Thymus (tissue), 11 donors: Measurements from ENCODE around the gene PPA1. TPM values are rescaled to one million over a fixed set of nuclear protein-coding genes. Genes with fewer than 3 reads are reported as not detected.
"Not testable (repeated sequence)": the region's sequence is repeated elsewhere in the genome, so short reads cannot be mapped to it uniquely, and the experiment has no call there.

Source experiments
- DNase-seq, 9 donors: peaks; one replicate each; pipeline ENCODE4 v3.0.0-alpha.2; 2013; ENCODE audit warnings: low spot score in 9 of 9, low read depth in 6 of 9, missing footprints in 1 of 9
- H3K27ac ChIP-seq, 2 donors: one replicate each; pipeline ENCODE4 v1.5.1; 2013; ENCODE audit warnings: control low read depth in 1 of 2, low read depth in 1 of 2, low read length in 1 of 2, mild to moderate bottlenecking in 1 of 2, moderate library complexity in 1 of 2
- H3K27me3 ChIP-seq, 2 donors: one replicate each; pipeline ENCODE4 v1.5.1; 2013; ENCODE audit warnings: low read length in 1 of 2; ENCODE audit not compliant: control insufficient read depth in 2 of 2, insufficient read depth in 1 of 2
- H3K36me3 ChIP-seq, 2 donors: one replicate each; pipeline ENCODE4 v1.5.1; 2013; ENCODE audit warnings: low read length in 1 of 2, mild to moderate bottlenecking in 1 of 2, moderate library complexity in 1 of 2; ENCODE audit not compliant: control insufficient read depth in 2 of 2, insufficient read depth in 2 of 2
- H3K4me1 ChIP-seq, 2 donors: one replicate each; pipeline ENCODE4 v1.5.1; 2013; ENCODE audit warnings: low read length in 2 of 2; ENCODE audit not compliant: control insufficient read depth in 2 of 2, insufficient read depth in 2 of 2
- H3K4me3 ChIP-seq, 2 donors: one replicate each; pipeline ENCODE4 v1.5.1; 2013; ENCODE audit warnings: low read length in 2 of 2, control low read depth in 1 of 2, mild to moderate bottlenecking in 1 of 2
- H3K9me3 ChIP-seq, 2 donors: one replicate each; pipeline ENCODE4 v1.5.1; 2013; ENCODE audit warnings: low read length in 1 of 2, mild to moderate bottlenecking in 1 of 2; ENCODE audit not compliant: control insufficient read depth in 2 of 2, insufficient read depth in 1 of 2
- WGBS: extraction: QIAGEN DNeasy Blood & Tissue Kit; methylation state at CpG from one replicate; pipeline ENCODE4 v1.1.7; 2013; 5-methylcytosine and 5-hydroxymethylcytosine counted together
- polyA plus RNA-seq: library from polyadenylated mRNA; stranded (reverse); fragments of 200-250 nt; gene quantifications from one replicate; pipeline ENCODE4 v1.2.3, GENCODE V29; 2013
- total RNA-seq: library from RNA; stranded (reverse); fragments of 120-200 nt; gene quantifications from one replicate; pipeline ENCODE4 v1.2.4, GENCODE V29; 2013
- donor health status: healthy.

PPA1 gene
- total and polyA plus RNA-seq, 2 donors, result 150 to 199 TPM

DNA sequence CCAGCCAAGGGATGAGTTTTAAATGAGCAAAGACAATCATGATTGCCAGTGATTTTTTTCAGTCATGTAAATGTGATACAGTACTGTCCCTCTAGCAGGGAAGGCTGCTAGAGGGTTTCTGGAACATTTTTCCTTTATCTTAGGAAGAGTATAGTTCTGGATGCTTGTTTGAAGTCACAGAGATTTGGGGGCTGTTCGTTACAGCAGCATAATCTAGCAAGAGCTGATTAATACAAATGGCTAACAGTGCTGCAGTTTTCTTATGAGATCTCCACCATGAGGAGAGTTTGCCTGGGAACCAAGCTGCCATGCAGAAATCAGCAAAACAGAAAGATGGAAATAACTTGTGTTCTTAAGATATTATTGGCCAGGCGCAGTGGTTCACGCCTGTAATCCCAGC, 7.9 kb upstream of the PPA1 start:
- 97% methylated on average over 3 of the region's 3 CpGs for WGBS
- Histone ChIP-seq H3K36me3 (no peaks in the 10 kb centered on the region), H3K27ac (no peak overlapping the region), H3K4me1 (no peaks in the 10 kb centered on the region), H3K27me3 (peaks cover 2 to 13% of the 10 kb centered on the region in 2 donors), H3K4me3 (no peak overlapping the region), H3K9me3 (peaks cover 0 to 18% of the 10 kb centered on the region in 2 donors)
- DNase-seq, result no peak

DNA sequence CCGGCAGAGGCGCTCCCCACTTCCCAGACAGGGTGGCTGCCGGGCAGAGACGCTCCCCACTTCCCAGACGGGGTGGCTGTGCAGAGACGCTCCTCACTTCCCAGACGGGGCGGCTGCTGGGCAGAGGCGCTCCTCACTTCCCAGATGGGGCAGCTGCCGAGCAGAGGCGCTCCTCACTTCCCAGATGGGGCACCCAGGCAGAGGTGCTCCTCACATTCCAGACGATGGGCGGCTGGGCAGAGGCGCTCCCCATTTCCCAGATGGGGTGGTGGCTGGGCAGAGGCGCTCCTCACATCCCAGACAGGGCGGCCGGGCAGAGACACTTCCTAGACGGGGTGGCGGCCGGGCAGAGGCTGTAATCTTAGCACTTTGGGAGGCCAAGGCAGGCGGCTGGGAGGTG, 6.8 kb upstream of the PPA1 start:
- H3K27me3 ChIP-seq, H3K4me1 ChIP-seq, H3K36me3 ChIP-seq, H3K4me3 ChIP-seq, DNase-seq, H3K27ac ChIP-seq: not testable (repeated sequence)
- WGBS, result 93% methylated on average over 21 of the region's 21 CpGs
- peaks cover 0 to 18% of the 10 kb centered on the region in 2 donors for H3K9me3 ChIP-seq

DNA sequence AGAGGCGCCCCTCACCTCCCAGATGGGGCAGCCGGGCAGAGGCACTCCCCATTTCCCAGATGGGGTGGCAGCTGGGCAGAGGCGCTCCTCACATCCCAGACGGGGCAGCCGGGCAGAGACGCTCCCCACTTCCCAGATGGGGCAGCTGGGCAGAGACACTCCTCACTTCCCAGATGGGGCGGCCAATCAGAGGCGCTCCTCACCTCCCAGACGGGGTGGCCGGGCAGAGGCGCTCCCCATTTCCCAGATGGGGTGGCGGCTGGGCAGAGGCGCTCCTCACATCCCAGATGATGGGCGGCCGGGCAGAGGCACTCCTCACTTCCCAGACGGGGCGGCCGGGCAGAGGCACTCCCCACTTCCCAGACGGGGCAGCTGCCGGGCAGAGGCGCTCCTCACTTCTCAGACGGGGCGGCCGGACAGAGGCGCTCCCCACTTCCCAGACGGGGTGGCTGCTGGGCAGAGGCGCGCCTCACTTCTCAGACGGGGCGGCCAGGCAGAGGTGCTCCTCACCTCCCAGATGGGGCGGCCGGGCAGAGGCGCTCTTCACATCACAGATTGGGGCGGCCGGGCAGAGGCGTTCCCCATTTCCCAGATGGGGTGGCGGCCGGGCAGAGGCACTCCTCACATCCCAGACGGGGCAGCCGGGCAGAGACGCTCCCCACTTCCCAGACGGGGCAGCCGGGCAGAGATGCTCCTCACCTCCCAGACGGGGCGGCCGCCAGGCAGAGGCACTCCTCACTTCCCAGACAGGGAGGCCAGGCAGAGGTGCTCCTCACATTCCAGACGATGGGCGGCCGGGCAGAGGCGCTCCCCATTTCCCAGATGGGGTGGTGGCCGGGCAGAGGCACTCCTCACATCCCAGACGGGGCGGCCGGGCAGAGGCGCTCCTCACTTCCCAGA, 6.1 kb upstream of the PPA1 start:
- not testable (repeated sequence) for H3K36me3 ChIP-seq, DNase-seq
- WGBS, result 96% methylated on average over 55 of the region's 55 CpGs

DNA sequence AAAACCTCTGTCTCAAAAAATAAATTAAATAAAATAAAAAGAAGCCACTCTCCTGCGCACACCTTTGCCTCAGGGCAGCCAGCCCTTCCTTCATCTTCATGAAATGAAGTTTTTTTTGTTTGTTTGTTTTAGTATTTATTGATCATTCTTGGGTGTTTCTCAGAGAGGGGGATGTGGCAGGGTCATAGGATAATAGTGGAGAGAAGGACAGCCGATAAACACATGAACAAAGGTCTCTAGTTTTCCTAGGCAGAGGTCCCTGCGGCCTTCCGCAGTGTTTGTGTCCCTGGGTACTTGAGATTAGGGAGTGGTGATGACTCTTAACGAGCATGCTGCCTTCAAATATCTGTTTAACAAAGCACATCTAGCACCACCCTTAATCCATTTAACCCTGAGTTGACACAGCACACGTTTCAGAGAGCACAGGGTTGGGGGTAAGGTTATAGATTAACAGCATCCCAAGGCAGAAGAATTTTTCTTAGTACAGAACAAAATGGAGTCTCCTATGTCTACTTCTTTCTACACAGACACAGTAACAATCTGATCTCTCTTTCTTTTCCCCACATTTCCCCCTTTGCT, 4.8 kb upstream of the PPA1 start:
- not testable (repeated sequence) for H3K36me3 ChIP-seq, H3K4me1 ChIP-seq, DNase-seq, H3K4me3 ChIP-seq, H3K27me3 ChIP-seq, H3K27ac ChIP-seq
- H3K9me3 ChIP-seq, result peaks cover 0 to 18% of the 10 kb centered on the region in 2 donors
- 95% methylated on average over 6 of the region's 6 CpGs for WGBS

More for the DNA sequence above, 6.1 kb upstream of the PPA1 start:
- not testable (repeated sequence) for H3K4me3 ChIP-seq, H3K27me3 ChIP-seq, H3K4me1 ChIP-seq, H3K27ac ChIP-seq
- H3K9me3 ChIP-seq, result peaks cover 0 to 18% of the 10 kb centered on the region in 2 donors

DNA sequence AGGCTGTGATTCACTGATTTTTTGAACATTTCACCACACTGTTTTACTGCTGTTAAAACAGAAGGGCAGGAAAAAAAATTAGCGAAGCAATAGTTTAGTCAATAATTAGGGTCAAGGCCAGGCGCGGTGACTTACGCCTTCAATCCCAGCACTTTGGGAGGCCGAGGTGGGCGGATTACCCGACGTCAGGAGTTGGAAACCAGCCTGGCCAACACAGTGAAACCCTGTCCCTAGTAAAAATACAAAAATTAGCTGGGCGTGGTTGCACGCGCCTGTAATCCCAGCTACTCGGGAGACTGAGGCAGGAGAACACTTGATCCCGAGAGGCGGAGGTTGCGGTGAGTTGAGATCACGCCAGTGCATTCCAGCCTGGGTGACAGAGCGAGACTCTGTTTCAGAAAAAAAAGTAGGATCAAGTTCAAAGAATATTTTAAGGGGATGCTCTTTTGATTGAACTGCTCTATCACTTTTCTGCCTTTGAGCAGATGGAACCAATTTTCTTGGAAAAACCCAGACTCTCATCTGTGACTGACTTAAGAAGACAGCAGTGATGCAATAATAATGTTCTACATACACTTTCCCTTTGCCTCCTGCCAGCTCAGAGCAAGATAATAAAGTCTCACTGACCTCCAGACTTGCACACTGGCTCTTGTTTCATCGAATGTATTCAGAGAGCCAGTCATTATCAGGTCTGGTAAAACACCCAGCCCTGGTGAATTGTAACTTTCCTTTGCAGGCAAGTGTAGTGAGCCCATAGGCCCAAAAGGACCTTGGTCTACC, 1.6 kb upstream of the PPA1 start:
- Histone ChIP-seq H3K36me3 (no peaks in the 10 kb centered on the region), H3K4me1 (peaks cover 6 to 13% of the 10 kb centered on the region in 2 donors), H3K4me3 (no peak overlapping the region), H3K27me3 (no peaks in the 10 kb centered on the region), H3K9me3 (peaks cover 0 to 11% of the 10 kb centered on the region in 2 donors), H3K27ac (no peak overlapping the region)
- WGBS, result 91% methylated on average over 18 of the region's 18 CpGs
- DNase-seq, result peak in 1 of 9 donors; percentile 7

DNA sequence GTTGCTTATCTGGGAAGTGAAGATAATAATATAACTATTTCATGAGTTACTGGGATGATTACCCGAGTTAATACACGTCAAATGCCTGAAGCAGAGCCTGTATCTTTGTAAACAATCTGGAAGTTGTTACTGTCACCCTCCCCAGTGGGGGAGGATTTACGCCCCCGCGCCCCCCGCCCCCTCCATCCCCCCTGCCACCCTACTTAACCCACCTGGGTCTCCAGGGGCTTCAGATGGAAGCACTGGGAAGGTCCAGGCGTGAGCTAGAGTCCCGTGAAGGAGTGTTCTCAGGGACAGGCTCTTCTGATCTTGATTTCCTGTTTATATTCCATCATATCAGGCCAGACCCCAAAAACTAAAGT, 691 bp upstream of the PPA1 start:
- Histone ChIP-seq H3K9me3 (peaks cover 0 to 2% of the 10 kb centered on the region in 2 donors), H3K36me3 (peaks cover 0 to 3% of the 10 kb centered on the region in 2 donors), H3K27ac (peak overlapping the region in 1 of 2 donors; percentile 61), H3K27me3 (no peaks in the 10 kb centered on the region), H3K4me3 (peak overlapping the region; percentile 58 to 79), H3K4me1 (peaks cover 6 to 13% of the 10 kb centered on the region in 2 donors)
- WGBS, result 36% methylated on average over 8 of the region's 8 CpGs
- DNase-seq, result no peak

DNA sequence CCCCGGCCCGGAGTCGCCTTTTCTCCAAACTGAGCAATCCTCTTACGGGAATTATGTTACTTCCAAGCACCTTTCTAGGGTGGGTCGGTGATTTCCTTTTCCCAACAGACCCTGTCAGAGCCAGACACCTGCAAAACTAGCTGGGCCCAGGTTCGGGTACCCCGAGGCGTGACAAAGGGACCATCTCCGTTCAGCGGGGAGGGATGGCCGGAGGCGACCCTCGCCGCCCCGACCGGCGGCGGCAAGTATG, 445 bp downstream of the PPA1 start:
- Histone ChIP-seq H3K4me1 (peaks cover 6 to 13% of the 10 kb centered on the region in 2 donors), H3K27ac (peak overlapping the region; percentile 10 to 64), H3K9me3 (no peaks in the 10 kb centered on the region), H3K36me3 (peaks cover 0 to 6% of the 10 kb centered on the region in 2 donors), H3K4me3 (peak overlapping the region; percentile 77 to 79), H3K27me3 (no peaks in the 10 kb centered on the region)
- under 1% methylated on average over 18 of the region's 18 CpGs for WGBS
- peak in 2 of 9 donors; percentile 4 to 16 for DNase-seq

DNA sequence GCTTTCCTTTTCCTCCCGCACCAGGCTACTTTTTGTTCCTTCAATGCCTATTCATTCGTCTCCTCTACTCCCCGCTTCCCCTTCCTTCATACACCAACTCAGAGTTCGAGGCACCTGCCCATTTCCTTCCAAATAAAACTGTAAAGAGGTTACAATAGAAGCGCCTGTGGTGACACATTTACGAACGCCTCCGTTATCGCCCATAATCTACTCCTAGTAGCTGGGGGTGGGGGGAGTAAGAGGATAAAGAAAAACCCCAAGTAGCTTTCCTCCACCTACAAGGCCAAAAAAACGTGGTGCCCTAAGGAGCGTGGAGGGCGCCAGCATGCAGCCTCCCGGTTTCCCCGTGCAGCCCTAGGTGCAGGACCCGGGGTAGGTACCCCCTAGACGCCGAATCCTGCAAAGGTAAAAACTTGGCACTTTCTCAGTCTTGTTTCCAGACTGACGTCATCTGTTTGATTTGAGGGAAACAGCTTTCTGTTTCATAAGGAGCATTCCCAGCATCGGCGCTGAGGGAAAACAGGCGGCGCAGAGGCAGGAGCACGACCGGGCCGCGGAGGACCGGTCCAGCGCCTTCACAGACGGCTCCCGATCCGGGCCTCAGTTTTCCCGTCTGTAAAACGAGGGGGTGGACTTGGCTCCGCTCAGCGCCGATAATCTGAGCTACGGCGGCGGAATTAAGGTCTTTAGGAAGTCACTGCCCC, 922 bp downstream of the PPA1 start:
- Histone ChIP-seq H3K4me3 (peak overlapping the region; percentile 77 to 79), H3K9me3 (no peaks in the 10 kb centered on the region), H3K36me3 (peaks cover 0 to 6% of the 10 kb centered on the region in 2 donors), H3K27me3 (no peaks in the 10 kb centered on the region), H3K27ac (peak overlapping the region; percentile 10 to 31), H3K4me1 (peaks cover 6 to 13% of the 10 kb centered on the region in 2 donors)
- 1% methylated on average over 39 of the region's 39 CpGs for WGBS
- peak in 6 of 9 donors; percentile 16 to 62 (median 32) for DNase-seq
